GM19455 (cell line): Measurements from ENCODE around the gene TANC1.

Experiments used
- ATAC-seq: cut with Tn5 transposase; IDR thresholded peaks from one replicate; pipeline ENCODE4 v1.9.1; 2021; ENCODE audit not compliant: unreplicated experiment

TANC1 gene

GRCh38 chr2:159053161-159054031 is 85.0 kb downstream of the TANC1 start:
- ATAC-seq, result no peak

GRCh38 chr2:159054032-159054334 is 85.5 kb downstream of the TANC1 start:
- ATAC-seq, result no peak

GRCh38 chr2:159054985-159055384 is 86.5 kb downstream of the TANC1 start:
- ATAC-seq, result no peak

GRCh38 chr2:159060518-159060917 is 92.1 kb downstream of the TANC1 start:
- no peak for ATAC-seq

GRCh38 chr2:159063677-159064076 is 95.2 kb downstream of the TANC1 start:
- ATAC-seq, result no peak

- no peak for ATAC-seq
These were observed 96.2 kb downstream of the TANC1 start for GRCh38 chr2:159064446-159065301.

GRCh38 chr2:159065313-159065712 is 96.9 kb downstream of the TANC1 start:
- ATAC-seq, result no peak

- ATAC-seq, result no peak
These were observed 97.5 kb downstream of the TANC1 start for GRCh38 chr2:159065891-159066290.

GRCh38 chr2:159066541-159067156 is 98.2 kb downstream of the TANC1 start:
- no peak for ATAC-seq

GRCh38 chr2:159067971-159068370 is 99.5 kb downstream of the TANC1 start:
- ATAC-seq, result no peak

GRCh38 chr2:159069229-159069628 is 100.8 kb downstream of the TANC1 start:
- ATAC-seq, result no peak

- no peak for ATAC-seq
These were observed 101.8 kb downstream of the TANC1 start for GRCh38 chr2:159070235-159070634.

- ATAC-seq, result no peak
These were observed 102.9 kb downstream of the TANC1 start for GRCh38 chr2:159071190-159071915.

- ATAC-seq, result no peak
These were observed 104.4 kb downstream of the TANC1 start for GRCh38 chr2:159072795-159073194.

GRCh38 chr2:159073256-159073655 is 104.8 kb downstream of the TANC1 start:
- ATAC-seq, result no peak

- no peak for ATAC-seq
These were observed 106.2 kb downstream of the TANC1 start for GRCh38 chr2:159074605-159075004.

GRCh38 chr2:159075727-159076126 is 107.3 kb downstream of the TANC1 start:
- ATAC-seq, result no peak

GRCh38 chr2:159076241-159076640 is 107.8 kb downstream of the TANC1 start:
- ATAC-seq, result no peak

- no peak for ATAC-seq
These were observed 109.4 kb downstream of the TANC1 start for GRCh38 chr2:159077869-159078268.

- no peak for ATAC-seq
These were observed 110.0 kb downstream of the TANC1 start for GRCh38 chr2:159078443-159078842.

- ATAC-seq, result no peak
These were observed 112.2 kb downstream of the TANC1 start for GRCh38 chr2:159080641-159081040.
